Measurements from ENCODE around the gene ZNF473. TPM values are rescaled to one million over a fixed set of nuclear protein-coding genes. Genes with fewer than 3 reads are reported as not detected.

Gene ZNF473
- polyA plus RNA-seq, 2 of the 4 experiments (the other 2 are of a cell fraction), result 6.9 to 17.0 TPM

DNA sequence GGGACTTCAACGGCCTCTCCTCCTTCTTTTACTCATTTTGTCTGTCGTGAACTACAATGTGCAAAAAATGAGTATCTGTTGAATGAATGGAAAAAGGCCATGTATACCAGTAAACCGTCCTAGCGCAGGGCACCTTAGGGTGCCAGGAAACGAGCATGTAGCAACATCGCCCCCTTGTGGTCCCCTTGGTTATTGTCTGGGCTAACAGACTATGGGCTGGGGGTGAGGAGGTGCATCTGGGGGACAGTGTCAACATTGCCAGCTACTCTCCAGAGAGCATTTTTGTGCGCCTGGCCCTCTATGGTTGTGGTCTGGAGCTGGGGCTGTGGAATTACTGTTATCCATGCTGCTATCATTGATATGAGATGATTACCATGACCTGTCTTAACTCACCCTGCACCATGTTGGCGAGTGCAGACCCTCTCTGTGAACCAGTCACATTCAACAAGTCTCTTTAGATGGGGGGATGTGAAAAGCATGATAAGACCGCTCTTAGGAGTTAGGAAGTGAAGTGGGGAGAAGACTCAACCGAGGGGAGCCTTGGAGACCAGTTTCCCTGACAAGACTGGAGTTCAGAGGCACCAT, 42.1 kb upstream of the ZNF473 start:
- DNase-seq (ENCODE audit: low read depth in 1 of 2, low spot score in 1 of 2) (peak; percentile 57 to 70), ATAC-seq (peak; percentile 55 to 84; a peak in 5 of 6 replicates), FAIRE-seq (no peak)
- ChIA-PET POLR2A (no interaction called here), CTCF (interaction anchor here (0.6 to 8.4 kb wide), 29 partner anchors 9 to 152 kb away, joined by 3 to 78 read pairs (median 4); no protein-coding TSS in a partner anchor)
- Histone ChIP-seq H3K4me3 (no peak overlapping the region), H3K4me2 (no peak overlapping the region), H3K9me3 (no peaks in the 10 kb centered on the region), H3K4me1 (no peaks in the 10 kb centered on the region), H3K27ac (no peak overlapping the region)
- WGBS (ENCODE audit: missing lambda C conversion rate), result 31% methylated on average over 10 of the region's 10 CpGs
- peak; percentile 73 to 88 for TF ChIP-seq RAD21 (conservative IDR thresholded peaks at IDR 0.05 in 1 of 2, IDR thresholded peaks at IDR 0.05 in 1 of 2)
- no peak for TF ChIP-seq CEBPB (IDR thresholded peaks at IDR 0.05)
- TF ChIP-seq, protein P1, sequence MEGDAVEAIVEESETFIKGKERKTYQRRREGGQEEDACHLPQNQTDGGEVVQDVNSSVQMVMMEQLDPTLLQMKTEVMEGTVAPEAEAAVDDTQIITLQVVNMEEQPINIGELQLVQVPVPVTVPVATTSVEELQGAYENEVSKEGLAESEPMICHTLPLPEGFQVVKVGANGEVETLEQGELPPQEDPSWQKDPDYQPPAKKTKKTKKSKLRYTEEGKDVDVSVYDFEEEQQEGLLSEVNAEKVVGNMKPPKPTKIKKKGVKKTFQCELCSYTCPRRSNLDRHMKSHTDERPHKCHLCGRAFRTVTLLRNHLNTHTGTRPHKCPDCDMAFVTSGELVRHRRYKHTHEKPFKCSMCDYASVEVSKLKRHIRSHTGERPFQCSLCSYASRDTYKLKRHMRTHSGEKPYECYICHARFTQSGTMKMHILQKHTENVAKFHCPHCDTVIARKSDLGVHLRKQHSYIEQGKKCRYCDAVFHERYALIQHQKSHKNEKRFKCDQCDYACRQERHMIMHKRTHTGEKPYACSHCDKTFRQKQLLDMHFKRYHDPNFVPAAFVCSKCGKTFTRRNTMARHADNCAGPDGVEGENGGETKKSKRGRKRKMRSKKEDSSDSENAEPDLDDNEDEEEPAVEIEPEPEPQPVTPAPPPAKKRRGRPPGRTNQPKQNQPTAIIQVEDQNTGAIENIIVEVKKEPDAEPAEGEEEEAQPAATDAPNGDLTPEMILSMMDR (IDR thresholded peaks at IDR 0.05), result peak; percentile 92
- TF ChIP-seq KDM1A (IDR thresholded peaks at IDR 0.05; ENCODE audit: low read depth), result no peak
- TF ChIP-seq PBX3 (IDR thresholded peaks at IDR 0.05), result 0 out of 2 replicates have a peak, but pooled peaks have one; percentile 5
- no peak for TF ChIP-seq RARB (CRISPR knock-in tag; IDR thresholded peaks at IDR 0.05)
- no peak for TF ChIP-seq NR3C1 (IDR thresholded peaks at IDR 0.05)
- no peak for TF ChIP-seq ZSCAN20 (CRISPR knock-in tag; IDR thresholded peaks at IDR 0.05)
- peak; percentile 72 for TF ChIP-seq SMC3 (IDR thresholded peaks at IDR 0.05)

DNA sequence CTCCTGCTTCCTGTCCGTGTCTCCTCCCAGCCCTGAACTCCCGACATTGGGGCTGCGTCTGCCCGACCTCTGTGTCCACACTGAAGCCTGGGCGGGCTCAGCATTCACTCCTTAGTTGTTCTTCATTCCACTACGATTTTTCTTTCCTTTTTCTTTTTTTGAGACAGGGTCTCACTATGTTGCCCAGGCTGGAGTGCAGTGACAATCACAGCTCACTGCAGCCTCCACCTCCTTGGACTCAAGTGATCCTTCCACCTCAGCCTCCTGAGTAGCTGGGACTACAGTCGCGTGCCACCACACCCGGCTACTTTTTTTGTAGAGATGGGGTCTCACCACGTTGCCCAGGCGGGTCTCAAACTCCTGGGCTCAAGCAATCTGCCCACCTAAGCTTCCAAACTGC, 41.3 kb upstream of the ZNF473 start:
- POLR2A ChIA-PET, result no interaction called here
- DNase-seq (ENCODE audit: low read depth in 1 of 2, low spot score in 1 of 2) (no peak), ATAC-seq (no peak), FAIRE-seq (no peak)
- CTCF ChIA-PET, result interaction anchor here (0.8 to 8.4 kb wide), 22 partner anchors 8 to 151 kb away, joined by 3 to 78 read pairs (median 5); partner anchors contain the start of gene IL4I1
- TF ChIP-seq ATOH8 (CRISPR knock-in tag; IDR thresholded peaks at IDR 0.05; ENCODE audit: low read depth), result no peak
- Histone ChIP-seq H3K4me3 (no peak overlapping the region), H3K9me3 (no peaks in the 10 kb centered on the region), H3K4me1 (no peaks in the 10 kb centered on the region), H3K27ac (no peak overlapping the region), H3K4me2 (no peak overlapping the region)
- 72% methylated on average over 11 of the region's 11 CpGs for WGBS (ENCODE audit: missing lambda C conversion rate)

DNA sequence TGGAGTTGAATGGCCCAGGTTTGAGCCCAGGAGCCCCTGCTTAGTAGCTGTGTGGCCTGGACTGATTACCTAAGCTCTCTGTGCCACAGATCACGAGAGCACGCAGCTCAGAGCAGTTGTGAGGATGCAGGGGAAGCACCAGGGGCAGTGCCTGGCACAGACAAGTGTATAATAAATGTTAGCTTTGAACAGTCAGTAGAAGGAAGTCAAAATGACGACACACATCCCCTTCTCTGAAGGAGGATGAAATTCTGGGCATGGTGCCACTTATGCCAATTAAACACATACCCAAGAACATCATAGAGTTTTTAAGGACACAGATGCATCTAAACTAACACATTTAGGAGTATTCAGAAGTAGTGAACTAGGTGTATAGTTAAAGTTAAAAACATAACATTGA, 39.9 kb upstream of the ZNF473 start:
- H3K4me1 ChIP-seq, result no peaks in the 10 kb centered on the region
- DNase-seq (ENCODE audit: low read depth in 1 of 2, low spot score in 1 of 2) (no peak), FAIRE-seq (no peak), ATAC-seq (no peak)
- H3K4me3 ChIP-seq, result no peak overlapping the region
- POLR2A ChIA-PET, result no interaction called here
- H3K9me3 ChIP-seq, result no peaks in the 10 kb centered on the region
- no peak overlapping the region for H3K4me2 ChIP-seq
- TF ChIP-seq MYC (IDR thresholded peaks at IDR 0.05; ENCODE audit: borderline replicate concordance, low read length), result no peak
- TF ChIP-seq REST (IDR thresholded peaks at IDR 0.05), result no peak
- no peak for TF ChIP-seq HDAC2 (IDR thresholded peaks at IDR 0.05)
- no peak for TF ChIP-seq KDM5A (IDR thresholded peaks at IDR 0.05)
- TF ChIP-seq EHMT2 (IDR thresholded peaks at IDR 0.05; ENCODE audit: low read depth), result no peak
- TF ChIP-seq SMC3 (IDR thresholded peaks at IDR 0.05), result no peak
- CTCF ChIA-PET, result interaction anchor here (0.8 to 8.4 kb wide), 11 partner anchors 10 to 86 kb away, joined by 3 to 78 read pairs (median 4); partner anchors contain the start of gene VRK3
- no peak overlapping the region for H3K27ac ChIP-seq
- 64% methylated on average over 3 of the region's 3 CpGs for WGBS (ENCODE audit: missing lambda C conversion rate)

All from A549 (cell line).